Panc1 (cell line): Measurements from ENCODE around the gene NFAM1.

ENCODE experiments used
- POLR2AphosphoS5 ChIP-seq: IDR thresholded peaks from 2 replicates; pipeline ENCODE4 v1.6.1; 2012; ENCODE audit warnings: mild to moderate bottlenecking, low read depth, low read length, moderate library complexity
- SIN3A ChIP-seq: IDR thresholded peaks from 2 replicates; pipeline ENCODE4 v1.6.1; 2012; ENCODE audit warnings: low read depth, mild to moderate bottlenecking, low read length, moderate library complexity, borderline replicate concordance; ENCODE audit not compliant: insufficient read depth
- TF ChIP-seq, protein P1 (sequence below): fragments of 450-650 bp; IDR thresholded peaks from 2 replicates; pipeline ENCODE4 v1.5.1; 2017; ENCODE audit warnings: mild to moderate bottlenecking

DNA sequence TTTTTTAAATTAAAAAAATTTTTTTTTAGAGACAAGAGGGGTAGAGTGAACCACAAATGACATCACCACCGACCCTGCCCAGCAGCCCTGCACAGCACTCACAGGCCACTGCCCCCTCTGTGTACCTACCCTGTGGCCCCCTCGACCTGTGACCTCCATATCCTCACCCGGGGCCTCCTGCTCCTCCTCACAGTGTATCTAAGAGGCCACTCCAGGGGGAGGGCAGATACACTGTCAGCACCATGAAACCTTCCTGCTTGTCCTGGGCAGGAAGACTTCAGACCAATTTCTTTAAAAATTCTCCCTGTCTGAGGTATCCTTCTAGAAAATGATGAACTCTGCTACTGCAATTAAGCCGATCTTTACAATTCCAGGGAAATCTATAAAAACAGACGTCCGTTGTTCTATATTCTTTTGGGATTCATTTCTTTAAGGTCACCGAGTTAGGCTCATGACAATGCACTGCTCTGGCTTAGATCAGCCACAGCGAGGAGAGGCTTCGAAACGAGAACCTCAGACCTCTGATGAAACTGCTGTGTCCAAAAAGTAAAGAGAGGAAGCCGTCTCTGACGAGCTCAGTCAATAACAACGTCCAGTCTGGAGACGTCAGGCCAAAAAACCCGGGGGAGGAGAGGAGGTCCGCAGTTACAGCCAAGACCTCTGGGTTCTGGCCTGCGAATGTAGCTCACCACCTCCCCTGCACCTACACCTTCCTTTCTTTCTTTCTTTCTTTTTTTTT, 17.5 kb downstream of the NFAM1 start:
- no peak for TF ChIP-seq SIN3A
- TF ChIP-seq, protein P1, sequence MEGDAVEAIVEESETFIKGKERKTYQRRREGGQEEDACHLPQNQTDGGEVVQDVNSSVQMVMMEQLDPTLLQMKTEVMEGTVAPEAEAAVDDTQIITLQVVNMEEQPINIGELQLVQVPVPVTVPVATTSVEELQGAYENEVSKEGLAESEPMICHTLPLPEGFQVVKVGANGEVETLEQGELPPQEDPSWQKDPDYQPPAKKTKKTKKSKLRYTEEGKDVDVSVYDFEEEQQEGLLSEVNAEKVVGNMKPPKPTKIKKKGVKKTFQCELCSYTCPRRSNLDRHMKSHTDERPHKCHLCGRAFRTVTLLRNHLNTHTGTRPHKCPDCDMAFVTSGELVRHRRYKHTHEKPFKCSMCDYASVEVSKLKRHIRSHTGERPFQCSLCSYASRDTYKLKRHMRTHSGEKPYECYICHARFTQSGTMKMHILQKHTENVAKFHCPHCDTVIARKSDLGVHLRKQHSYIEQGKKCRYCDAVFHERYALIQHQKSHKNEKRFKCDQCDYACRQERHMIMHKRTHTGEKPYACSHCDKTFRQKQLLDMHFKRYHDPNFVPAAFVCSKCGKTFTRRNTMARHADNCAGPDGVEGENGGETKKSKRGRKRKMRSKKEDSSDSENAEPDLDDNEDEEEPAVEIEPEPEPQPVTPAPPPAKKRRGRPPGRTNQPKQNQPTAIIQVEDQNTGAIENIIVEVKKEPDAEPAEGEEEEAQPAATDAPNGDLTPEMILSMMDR: no peak
- no peak for TF ChIP-seq POLR2AphosphoS5
